Sigmoid colon (tissue), 7 donors: ENCODE results near the gene UPF3A. TPM values are rescaled to one million over a fixed set of nuclear protein-coding genes. Genes with fewer than 3 reads are reported as not detected.
A peak's percentile ranks its signal among the peaks of the same experiment; 100 is the strongest.

Source experiments
- DNase-seq: peaks from one replicate; pipeline ENCODE4 v3.0.0-alpha.2; 2019
- H3K27ac ChIP-seq, 4 donors: fragments of 200-600 bp; sonication (generic); one replicate each; pipeline ENCODE4 v1.5.1; 2016 to 2019; ENCODE audit warnings: mild to moderate bottlenecking in 1 of 4
- H3K27me3 ChIP-seq, 3 donors: fragments of 200-600 bp; sonication (generic); one replicate each; pipeline ENCODE4 v1.5.1; 2019; ENCODE audit warnings: mild to moderate bottlenecking in 1 of 3
- H3K36me3 ChIP-seq, 4 donors: fragments of 200-600 bp; sonication (generic); one replicate each; pipeline ENCODE4 v1.5.1; 2016 to 2019
- H3K4me1 ChIP-seq, 4 donors: fragments of 200-600 bp; sonication (generic); one replicate each; pipeline ENCODE4 v1.5.1; 2017 to 2019
- H3K4me3 ChIP-seq, 4 donors: fragments of 200-600 bp; sonication (generic); one replicate each; pipeline ENCODE4 v1.5.1; 2017 to 2019; ENCODE audit warnings: mild to moderate bottlenecking in 2 of 4, moderate library complexity in 1 of 4
- H3K9me3 ChIP-seq, 4 donors: fragments of 200-600 bp in 3 of 4; sonication (generic) in 3 of 4; one replicate each; pipeline versions ENCODE4 v1.5.1 to v1.6.1; 2013 to 2019
- CTCF ChIP-seq, 4 experiments: fragments of 450-650 bp in 3 of 4; fragments of 200-600 bp in 1 of 4; IDR thresholded peaks; one replicate each; pipeline ENCODE4 v1.5.1; 2016 to 2019; ENCODE audit warnings: antibody characterized with exemption in 4 of 4, mild to moderate bottlenecking in 3 of 4, moderate library complexity in 2 of 4
- EP300 ChIP-seq, 4 donors: sonication (generic); formaldehyde crosslinking; IDR thresholded peaks; one replicate each; pipeline ENCODE4 v1.6.1; 2017; ENCODE audit warnings: antibody characterized with exemption in 4 of 4
- POLR2A ChIP-seq, 2 donors: fragments of 450-650 bp; IDR thresholded peaks; one replicate each; pipeline ENCODE4 v1.6.1; 2016; ENCODE audit warnings: antibody characterized with exemption in 2 of 2, mild to moderate bottlenecking in 2 of 2, moderate library complexity in 2 of 2
- POLR2AphosphoS5 ChIP-seq, 4 donors: sonication (generic); formaldehyde crosslinking; IDR thresholded peaks; one replicate each; pipeline ENCODE4 v1.6.1; 2017; ENCODE audit warnings: antibody characterized with exemption in 4 of 4
- WGBS, 2 donors: extraction: QIAGEN DNeasy Blood & Tissue Kit; methylation state at CpG; one replicate each; pipeline ENCODE4 v1.1.7; 2013; 5-methylcytosine and 5-hydroxymethylcytosine counted together
- intact Hi-C: fragments of 100-400 bp; cut with DNase I; formaldehyde crosslinking; loops from one replicate; pipeline ENCODE4 v1.15.1; 2023
- polyA plus RNA-seq, 3 donors: library from polyadenylated mRNA; stranded (reverse); fragments of 200-250 nt; gene quantifications; one replicate each; pipeline ENCODE4 v1.2.3, GENCODE V29; 2013
- total RNA-seq, 4 donors: library from RNA; depleted of rRNA; stranded (reverse); fragments of >200 nt; gene quantifications; one replicate each; pipeline ENCODE4 v1.1.0, GENCODE V29; 2016
- donor health status: healthy with polysubstance abuse.
- donor health status: Bipolar disorder and iron deficiency.
- donor health status: healthy.

Gene UPF3A
- total and polyA plus RNA-seq, 7 donors: 25.7 to 65.9 (median 41.0) TPM

GRCh38 chr13:114304346-114305034 lies 23.1 kb downstream of the UPF3A start:
- Histone ChIP-seq H3K27ac (no peak overlapping the region), H3K9me3 (peaks cover 0 to 1% (median 0%) of the 10 kb centered on the region in 4 donors), H3K4me1 (no peaks in the 10 kb centered on the region), H3K36me3 (peaks cover 3 to 77% (median 34%) of the 10 kb centered on the region in 4 donors), H3K27me3 (no peaks in the 10 kb centered on the region), H3K4me3 (no peak overlapping the region)
- TF ChIP-seq EP300 (IDR thresholded peaks at IDR 0.05) (no peak), CTCF (IDR thresholded peaks at IDR 0.05) (no peak), POLR2A (IDR thresholded peaks at IDR 0.05) (no peak), POLR2AphosphoS5 (IDR thresholded peaks at IDR 0.05) (no peak)
- DNase-seq: no peak
- WGBS, 2 donors: 87 to 93% methylated on average over 13 of the region's 13 CpGs
- intact Hi-C loops: no loop called here

DNA sequence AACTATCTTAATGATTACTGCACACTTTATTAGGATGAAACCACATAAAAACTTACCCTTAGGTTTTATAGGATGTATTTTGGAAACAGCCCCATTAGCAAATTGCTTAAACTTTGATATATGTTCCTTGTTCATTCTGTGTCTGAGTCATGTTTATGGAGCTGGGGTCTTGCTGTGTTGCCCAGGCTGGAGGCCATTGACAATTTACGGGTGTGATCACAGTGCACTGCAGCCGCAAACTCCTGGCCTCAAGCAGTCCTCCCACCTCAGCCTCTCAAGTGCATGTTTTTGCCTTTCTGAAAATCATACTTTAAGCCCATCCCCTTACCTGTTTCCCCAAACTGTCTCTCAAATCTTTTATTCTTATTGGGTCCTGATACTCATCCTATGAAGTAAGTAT lies 27.7 kb downstream of the UPF3A start:
- H3K4me1 ChIP-seq: peaks cover 0 to 25% (median 19%) of the 10 kb centered on the region in 4 donors
- DNase-seq: no peak
- H3K9me3 ChIP-seq: peaks cover 0 to 1% (median 0%) of the 10 kb centered on the region in 4 donors
- intact Hi-C loops: no loop called here
- no peaks in the 10 kb centered on the region for H3K27me3 ChIP-seq
- H3K27ac ChIP-seq: no peak overlapping the region
- TF ChIP-seq EP300 (IDR thresholded peaks at IDR 0.05) (no peak), POLR2A (IDR thresholded peaks at IDR 0.05) (no peak), POLR2AphosphoS5 (IDR thresholded peaks at IDR 0.05) (no peak), CTCF (IDR thresholded peaks at IDR 0.05) (no peak)
- WGBS, 2 donors: 97 to 98% methylated on average over 2 of the region's 2 CpGs
- no peak overlapping the region for H3K4me3 ChIP-seq
- H3K36me3 ChIP-seq: peaks cover 0 to 31% (median 7%) of the 10 kb centered on the region in 4 donors

DNA sequence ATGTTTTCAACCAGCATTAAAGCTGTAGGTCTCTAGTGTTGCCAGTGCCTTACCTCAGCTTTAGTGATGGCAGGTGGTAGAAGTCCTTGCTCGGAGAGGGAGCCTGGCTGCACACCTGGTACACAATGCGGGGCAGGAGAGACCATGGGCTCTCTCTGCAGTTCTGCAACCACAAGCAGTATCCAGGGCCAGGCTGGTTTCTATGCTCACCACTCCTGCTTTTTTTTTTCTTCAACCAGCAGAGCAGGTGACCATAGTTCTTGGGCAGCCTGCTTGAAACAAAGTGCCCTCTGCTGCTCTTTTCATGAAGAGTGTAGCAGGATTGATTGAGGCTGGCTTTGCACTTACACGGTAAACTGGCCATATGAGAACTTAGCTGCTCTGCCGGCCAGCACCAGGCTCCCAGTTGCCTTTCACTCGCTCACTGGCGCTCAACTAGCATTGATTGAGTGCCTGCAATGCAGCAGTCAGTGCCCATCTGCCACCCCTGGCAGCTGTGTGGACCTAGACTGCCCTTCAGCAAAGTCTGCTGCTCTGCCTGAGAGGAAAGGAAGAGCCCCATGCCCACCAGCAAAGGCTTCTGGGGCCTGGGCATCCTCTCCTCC lies 28.5 kb downstream of the UPF3A start:
- WGBS, 2 donors: 90 to 92% methylated on average over 6 of the region's 6 CpGs
- H3K9me3 ChIP-seq: peaks cover 0 to 1% (median 0%) of the 10 kb centered on the region in 4 donors
- no peak for DNase-seq
- no peak for TF ChIP-seq EP300 (IDR thresholded peaks at IDR 0.05)
- no peak for TF ChIP-seq POLR2A (IDR thresholded peaks at IDR 0.05)
- no peak for TF ChIP-seq CTCF (IDR thresholded peaks at IDR 0.05)
- TF ChIP-seq POLR2AphosphoS5 (IDR thresholded peaks at IDR 0.05): no peak
- H3K4me3 ChIP-seq: no peak overlapping the region
- intact Hi-C loops: no loop called here
- no peak overlapping the region for H3K27ac ChIP-seq
- H3K36me3 ChIP-seq: peaks cover 0 to 23% (median 7%) of the 10 kb centered on the region in 4 donors
- H3K27me3 ChIP-seq: no peaks in the 10 kb centered on the region
- peaks cover 0 to 25% (median 20%) of the 10 kb centered on the region in 4 donors for H3K4me1 ChIP-seq

GRCh38 chr13:114310956-114311355 lies 29.6 kb downstream of the UPF3A start:
- DNase-seq: no peak
- Histone ChIP-seq H3K4me1 (peaks cover 0 to 35% (median 31%) of the 10 kb centered on the region in 4 donors), H3K9me3 (peaks cover 0 to 1% (median 0%) of the 10 kb centered on the region in 4 donors), H3K36me3 (peaks cover 0 to 15% (median 5%) of the 10 kb centered on the region in 4 donors), H3K4me3 (no peak overlapping the region), H3K27me3 (no peaks in the 10 kb centered on the region), H3K27ac (peak overlapping the region in 1 of 4 donors; percentile 24)
- WGBS, 2 donors: 80 to 85% methylated on average over 5 of the region's 5 CpGs
- TF ChIP-seq CTCF (IDR thresholded peaks at IDR 0.05) (no peak), EP300 (IDR thresholded peaks at IDR 0.05) (no peak), POLR2A (IDR thresholded peaks at IDR 0.05) (no peak), POLR2AphosphoS5 (IDR thresholded peaks at IDR 0.05) (no peak)
- intact Hi-C loops: no loop called here
